ENCODE results near the gene CALM3. TPM values are rescaled to one million over a fixed set of nuclear protein-coding genes. Genes with fewer than 3 reads are reported as not detected.

Gene CALM3
- total RNA-seq, 3 donors from 2014 or later: 241 to 325 (median 252) TPM

GRCh38 chr19:46608581-46609345 lies 7.6 kb downstream of the CALM3 start:
- Histone ChIP-seq H3K4me3 (no peak overlapping the region), H3K9me3 (no peaks in the 10 kb centered on the region), H3K4me1 (ENCODE audit: low read depth) (peaks cover 5% of the 10 kb centered on the region), H3K36me3 (ENCODE audit: low read depth) (peaks cover 15% of the 10 kb centered on the region)
- ATAC-seq (no peak), DNase-seq (peak in 1 of 3 donors; percentile 18)
- intact Hi-C loops (cut with DNase I, micrococcal nuclease): no loop called here
- TF ChIP-seq CTCF (IDR thresholded peaks at IDR 0.05): no peak

- Histone ChIP-seq H3K9me3 (no peaks in the 10 kb centered on the region), H3K36me3 (ENCODE audit: low read depth) (peaks cover 15% of the 10 kb centered on the region), H3K4me3 (no peak overlapping the region), H3K4me1 (ENCODE audit: low read depth) (no peaks in the 10 kb centered on the region)
- no peak for TF ChIP-seq CTCF (IDR thresholded peaks at IDR 0.05)
- intact Hi-C loops (cut with DNase I, micrococcal nuclease): no loop called here
- peak in 2 of 3 donors; percentile 21 to 50 for DNase-seq
- no peak for ATAC-seq
Measured at GRCh38 chr19:46609511-46610412, 8.6 kb downstream of the CALM3 start.

GRCh38 chr19:46610413-46610775 lies 9.3 kb downstream of the CALM3 start:
- no peak for ATAC-seq
- Histone ChIP-seq H3K4me1 (ENCODE audit: low read depth) (no peaks in the 10 kb centered on the region), H3K4me3 (no peak overlapping the region), H3K9me3 (no peaks in the 10 kb centered on the region), H3K36me3 (ENCODE audit: low read depth) (peaks cover 15% of the 10 kb centered on the region)
- intact Hi-C loops (cut with DNase I, micrococcal nuclease): no loop called here
- DNase-seq: peak in 1 of 3 donors; percentile 10
- no peak for TF ChIP-seq CTCF (IDR thresholded peaks at IDR 0.05)

GRCh38 chr19:46610851-46611770 lies 10.0 kb downstream of the CALM3 start:
- Histone ChIP-seq H3K4me3 (no peak overlapping the region), H3K4me1 (ENCODE audit: low read depth) (no peaks in the 10 kb centered on the region), H3K36me3 (ENCODE audit: low read depth) (peaks cover 15% of the 10 kb centered on the region), H3K9me3 (no peaks in the 10 kb centered on the region)
- DNase-seq (peak in 2 of 3 donors; percentile 19 to 38), ATAC-seq (peak; percentile 3)
- intact Hi-C loops (cut with DNase I, micrococcal nuclease): no loop called here
- TF ChIP-seq CTCF (IDR thresholded peaks at IDR 0.05): no peak

- intact Hi-C loops (cut with DNase I, micrococcal nuclease): no loop called here
- Histone ChIP-seq H3K4me3 (no peak overlapping the region), H3K9me3 (no peaks in the 10 kb centered on the region), H3K4me1 (ENCODE audit: low read depth) (peaks cover 3% of the 10 kb centered on the region), H3K36me3 (ENCODE audit: low read depth) (peaks cover 15% of the 10 kb centered on the region)
- ATAC-seq (peak; percentile 6), DNase-seq (peak in 2 of 3 donors; percentile 27 to 42)
- TF ChIP-seq CTCF (IDR thresholded peaks at IDR 0.05): no peak
Measured at GRCh38 chr19:46611776-46612175, 10.6 kb downstream of the CALM3 start.

Measured in mucosa of descending colon (tissue), 3 donors.